Measurements from ENCODE around the gene C13orf42. TPM values are rescaled to one million over a fixed set of nuclear protein-coding genes. Genes with fewer than 3 reads are reported as not detected.

C13orf42 gene
- total RNA-seq, 4 donors from 2014 or later = not detected

DNA sequence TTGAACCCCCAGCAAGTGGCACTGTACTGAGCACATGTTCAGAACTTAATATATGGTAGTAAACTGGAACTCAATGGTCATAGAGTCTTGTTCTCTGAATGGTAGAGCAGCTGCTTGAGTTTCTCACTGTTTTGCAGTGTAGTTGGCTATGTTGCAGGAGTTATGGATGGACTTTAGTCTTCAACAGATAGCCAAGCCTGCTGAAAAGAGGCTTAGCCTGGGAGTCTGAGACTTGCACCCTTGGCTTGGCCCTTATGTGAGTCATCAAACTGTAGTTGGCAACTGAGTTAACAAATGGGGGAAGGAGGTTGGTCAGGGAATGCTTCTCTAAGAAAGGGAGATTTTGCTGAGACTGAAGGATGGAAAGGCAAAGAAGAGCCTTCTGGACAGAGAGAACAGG is 62.5 kb downstream of the C13orf42 start:
- no peaks in the 10 kb centered on the region for H3K9me3 ChIP-seq
- TF ChIP-seq, protein P1, sequence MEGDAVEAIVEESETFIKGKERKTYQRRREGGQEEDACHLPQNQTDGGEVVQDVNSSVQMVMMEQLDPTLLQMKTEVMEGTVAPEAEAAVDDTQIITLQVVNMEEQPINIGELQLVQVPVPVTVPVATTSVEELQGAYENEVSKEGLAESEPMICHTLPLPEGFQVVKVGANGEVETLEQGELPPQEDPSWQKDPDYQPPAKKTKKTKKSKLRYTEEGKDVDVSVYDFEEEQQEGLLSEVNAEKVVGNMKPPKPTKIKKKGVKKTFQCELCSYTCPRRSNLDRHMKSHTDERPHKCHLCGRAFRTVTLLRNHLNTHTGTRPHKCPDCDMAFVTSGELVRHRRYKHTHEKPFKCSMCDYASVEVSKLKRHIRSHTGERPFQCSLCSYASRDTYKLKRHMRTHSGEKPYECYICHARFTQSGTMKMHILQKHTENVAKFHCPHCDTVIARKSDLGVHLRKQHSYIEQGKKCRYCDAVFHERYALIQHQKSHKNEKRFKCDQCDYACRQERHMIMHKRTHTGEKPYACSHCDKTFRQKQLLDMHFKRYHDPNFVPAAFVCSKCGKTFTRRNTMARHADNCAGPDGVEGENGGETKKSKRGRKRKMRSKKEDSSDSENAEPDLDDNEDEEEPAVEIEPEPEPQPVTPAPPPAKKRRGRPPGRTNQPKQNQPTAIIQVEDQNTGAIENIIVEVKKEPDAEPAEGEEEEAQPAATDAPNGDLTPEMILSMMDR (IDR thresholded peaks at IDR 0.05) = no peak
- TF ChIP-seq EP300 (IDR thresholded peaks at IDR 0.05) = no peak
- no peak for TF ChIP-seq POLR2A (IDR thresholded peaks at IDR 0.05)
- H3K4me3 ChIP-seq = no peak overlapping the region
- no peak for DNase-seq (ENCODE audit: low spot score in 2 of 2)
- no peak overlapping the region for H3K27ac ChIP-seq
- no peaks in the 10 kb centered on the region for H3K36me3 ChIP-seq
- H3K27me3 ChIP-seq = no peaks in the 10 kb centered on the region
- H3K4me1 ChIP-seq = no peaks in the 10 kb centered on the region

DNA sequence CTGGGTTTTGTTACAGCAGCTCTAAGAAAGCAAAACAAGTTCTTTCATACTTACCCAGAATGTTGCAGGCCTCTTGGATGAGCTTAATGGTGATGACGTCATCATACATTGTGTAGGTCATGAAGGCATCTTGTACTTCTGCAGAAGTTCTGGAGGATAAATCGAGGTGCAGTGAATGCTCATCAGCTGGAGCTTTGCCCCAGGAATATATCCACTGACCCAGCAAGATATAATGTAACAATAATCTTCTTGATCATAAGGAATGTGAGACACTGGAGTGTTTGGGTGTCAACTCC is 63.0 kb downstream of the C13orf42 start:
- no peak overlapping the region for H3K27ac ChIP-seq
- H3K36me3 ChIP-seq = no peaks in the 10 kb centered on the region
- H3K27me3 ChIP-seq = no peaks in the 10 kb centered on the region
- WGBS, 2 donors = 49 to 64% methylated on average over 2 of the region's 2 CpGs
- no peaks in the 10 kb centered on the region for H3K4me1 ChIP-seq
- no peak for TF ChIP-seq POLR2A (IDR thresholded peaks at IDR 0.05)
- TF ChIP-seq, protein P1 (IDR thresholded peaks at IDR 0.05) = no peak
- no peak for TF ChIP-seq EP300 (IDR thresholded peaks at IDR 0.05)
- H3K9me3 ChIP-seq = no peaks in the 10 kb centered on the region
- DNase-seq (ENCODE audit: low spot score in 2 of 2) = no peak
- no peak overlapping the region for H3K4me3 ChIP-seq

DNA sequence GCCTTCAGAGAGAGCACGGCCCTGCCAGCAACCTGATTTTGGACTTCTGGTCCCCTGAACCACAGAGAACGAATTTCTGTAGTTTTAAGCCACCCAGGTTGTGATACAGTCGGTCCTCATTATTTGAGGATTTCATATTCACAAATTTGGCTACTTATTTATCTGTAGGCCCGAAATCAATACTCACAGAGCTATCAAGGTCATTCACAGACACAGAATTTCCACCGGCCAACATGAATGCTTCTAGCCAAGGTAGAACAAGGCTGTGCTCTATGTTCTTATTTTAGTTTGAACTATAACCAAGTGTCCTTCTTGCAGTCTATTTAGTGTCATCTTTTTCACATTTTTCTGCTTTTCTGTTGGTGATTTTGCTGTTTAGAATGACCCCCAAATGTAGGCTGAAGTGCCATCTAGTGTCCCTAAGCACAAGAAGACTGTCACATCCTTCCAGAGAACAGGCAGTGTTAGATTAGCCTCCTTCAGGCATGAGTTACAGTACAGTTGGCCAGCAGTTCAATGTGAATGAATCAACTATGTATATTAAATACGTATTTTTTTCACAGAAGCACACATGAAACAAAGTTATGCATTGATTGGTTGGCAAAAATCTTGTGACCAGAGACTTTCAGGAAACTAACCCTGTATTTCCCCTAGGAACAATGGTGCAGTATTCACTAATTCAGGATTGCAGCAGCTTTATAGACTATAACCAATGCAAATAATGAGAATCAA is 63.5 kb downstream of the C13orf42 start:
- H3K27ac ChIP-seq = no peak overlapping the region
- no peaks in the 10 kb centered on the region for H3K36me3 ChIP-seq
- H3K4me3 ChIP-seq = no peak overlapping the region
- H3K27me3 ChIP-seq = no peaks in the 10 kb centered on the region
- WGBS, 2 donors = 82 to 84% methylated on average over 6 of the region's 6 CpGs
- no peak for TF ChIP-seq POLR2A (IDR thresholded peaks at IDR 0.05)
- no peak for TF ChIP-seq EP300 (IDR thresholded peaks at IDR 0.05)
- TF ChIP-seq, protein P1 (IDR thresholded peaks at IDR 0.05) = no peak
- DNase-seq (ENCODE audit: low spot score in 2 of 2) = no peak
- no peaks in the 10 kb centered on the region for H3K9me3 ChIP-seq
- H3K4me1 ChIP-seq = no peaks in the 10 kb centered on the region

DNA sequence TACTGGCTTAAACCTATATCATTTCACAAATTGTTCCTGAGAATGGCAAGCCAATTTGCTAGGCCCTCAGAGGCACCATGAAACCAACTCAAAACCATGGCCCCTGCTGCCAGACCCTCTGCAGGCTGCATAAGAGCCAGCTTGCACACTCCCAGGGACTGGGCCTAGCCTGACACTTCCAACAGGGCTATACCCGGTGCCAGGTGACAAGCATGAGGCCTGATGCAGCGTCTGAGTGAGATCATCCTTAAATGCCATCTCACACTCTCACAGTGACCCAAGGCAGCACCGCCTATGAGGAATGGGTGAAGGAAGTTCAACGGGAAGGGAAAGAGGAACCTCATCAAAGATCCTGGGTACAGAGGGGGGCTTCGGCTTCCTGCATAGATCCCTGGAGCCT is 65.6 kb downstream of the C13orf42 start:
- Histone ChIP-seq H3K9me3 (no peaks in the 10 kb centered on the region), H3K27ac (no peak overlapping the region), H3K27me3 (no peaks in the 10 kb centered on the region), H3K4me3 (no peak overlapping the region), H3K36me3 (no peaks in the 10 kb centered on the region), H3K4me1 (no peaks in the 10 kb centered on the region)
- no peak for DNase-seq (ENCODE audit: low spot score in 2 of 2)
- 78 to 84% methylated on average over 5 of the region's 5 CpGs for WGBS, 2 donors
- TF ChIP-seq, protein P1 (IDR thresholded peaks at IDR 0.05) = no peak
- no peak for TF ChIP-seq POLR2A (IDR thresholded peaks at IDR 0.05)
- TF ChIP-seq EP300 (IDR thresholded peaks at IDR 0.05) = no peak

DNA sequence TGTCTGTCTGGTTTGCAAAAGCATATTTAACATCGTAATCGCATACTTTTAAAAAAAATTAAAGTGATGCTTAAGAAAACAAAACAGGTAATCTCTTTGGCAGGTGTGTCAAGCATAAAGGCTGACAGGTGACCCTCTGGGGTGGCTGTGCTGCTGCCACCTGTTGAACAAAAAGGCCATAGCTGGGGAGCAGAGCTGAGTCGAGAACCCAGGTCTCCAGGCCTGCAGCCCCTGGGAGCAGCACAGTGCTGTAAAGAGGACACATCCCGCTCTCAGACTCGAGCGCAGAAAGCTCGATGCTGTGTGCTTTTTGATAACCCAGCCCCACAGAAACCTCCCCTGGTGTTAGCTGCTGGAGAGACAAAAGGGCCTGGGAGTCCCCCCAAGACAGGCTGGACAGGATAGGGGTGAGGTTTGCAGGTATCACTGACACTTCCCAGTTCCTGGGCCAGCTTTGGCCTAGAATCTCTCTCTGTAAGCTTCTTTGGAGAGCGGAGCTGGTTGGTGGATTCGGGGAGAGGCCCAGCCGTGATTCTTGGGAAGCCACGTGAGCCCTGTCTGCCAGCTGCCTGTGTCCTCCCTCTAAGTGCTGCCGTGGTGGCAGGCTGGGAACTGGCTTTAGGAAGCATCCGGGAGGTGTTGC is 66.9 kb downstream of the C13orf42 start:
- Histone ChIP-seq H3K9me3 (no peaks in the 10 kb centered on the region), H3K36me3 (no peaks in the 10 kb centered on the region), H3K4me3 (no peak overlapping the region), H3K4me1 (no peaks in the 10 kb centered on the region), H3K27me3 (no peaks in the 10 kb centered on the region), H3K27ac (no peak overlapping the region)
- no peak for TF ChIP-seq EP300 (IDR thresholded peaks at IDR 0.05)
- no peak for TF ChIP-seq POLR2A (IDR thresholded peaks at IDR 0.05)
- TF ChIP-seq, protein P1 (IDR thresholded peaks at IDR 0.05) = no peak
- 85 to 91% methylated on average over 12 of the region's 13 CpGs for WGBS, 2 donors
- no peak for DNase-seq (ENCODE audit: low spot score in 2 of 2)
